M059J (cell line): Measurements from ENCODE around the gene LRRC72. TPM values are rescaled to one million over a fixed set of nuclear protein-coding genes. Genes with fewer than 3 reads are reported as not detected.
"Not testable (repeated sequence)": the region's sequence is repeated elsewhere in the genome, so short reads cannot be mapped to it uniquely, and the experiment has no call there.

ENCODE experiments used
- DNase-seq: peaks from one replicate; pipeline ENCODE4 v3.0.0-alpha.2; 2012; ENCODE audit warnings: low read depth
- total RNA-seq: library from RNA; depleted of rRNA; stranded (reverse); fragments of >200 nt; shearing (Covaris generic); gene quantifications from 2 replicates; pipeline ENCODE4 v1.2.3, GENCODE V29; 2014; rRNA removed

Gene LRRC72
- total RNA-seq = not detected in 2 replicates

DNA sequence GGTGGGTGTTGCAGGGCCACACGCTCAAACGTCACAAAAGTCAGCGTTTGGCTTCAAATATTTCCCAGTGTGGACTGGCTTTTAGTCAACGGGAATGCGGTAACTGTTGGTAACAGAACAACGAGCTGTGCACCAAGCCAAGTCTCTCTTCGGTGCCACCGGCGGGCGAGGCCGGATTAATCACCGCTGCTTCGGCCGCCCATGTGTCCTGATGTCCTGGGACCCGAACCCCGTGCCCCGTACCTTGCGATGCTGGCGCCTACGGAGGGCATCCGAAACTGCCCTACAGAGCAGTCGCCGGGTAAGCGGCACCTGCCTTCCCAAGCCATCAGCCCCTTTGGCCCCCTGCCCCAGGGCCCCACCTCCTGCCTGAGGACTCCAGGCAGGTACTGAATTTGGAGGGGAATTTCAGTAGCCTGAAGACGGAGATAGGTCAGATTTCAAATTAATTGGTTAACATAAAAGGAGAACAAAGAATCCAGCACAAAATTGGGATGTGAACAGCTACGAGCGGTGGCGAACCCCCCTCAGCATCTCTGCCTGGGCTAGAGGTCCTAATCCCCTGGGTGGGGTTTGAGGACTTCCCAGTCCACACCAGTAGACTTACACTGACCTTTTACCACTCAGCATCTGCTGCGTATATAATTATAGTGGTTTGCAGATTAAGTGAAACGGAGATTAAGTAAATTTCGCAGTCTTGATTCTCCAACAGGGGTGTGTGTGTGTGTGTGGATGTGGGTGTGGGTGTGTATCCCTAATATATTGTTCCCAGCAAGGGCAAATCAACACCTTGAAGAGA, at the start of gene LRRC72:
Gene LRRC72, plus strand, starts transcription at position 84 of the 799 bp plus-strand sequence. Its CDS starts 128 bp downstream, at position 212.
- DNase-seq = no peak

DNA sequence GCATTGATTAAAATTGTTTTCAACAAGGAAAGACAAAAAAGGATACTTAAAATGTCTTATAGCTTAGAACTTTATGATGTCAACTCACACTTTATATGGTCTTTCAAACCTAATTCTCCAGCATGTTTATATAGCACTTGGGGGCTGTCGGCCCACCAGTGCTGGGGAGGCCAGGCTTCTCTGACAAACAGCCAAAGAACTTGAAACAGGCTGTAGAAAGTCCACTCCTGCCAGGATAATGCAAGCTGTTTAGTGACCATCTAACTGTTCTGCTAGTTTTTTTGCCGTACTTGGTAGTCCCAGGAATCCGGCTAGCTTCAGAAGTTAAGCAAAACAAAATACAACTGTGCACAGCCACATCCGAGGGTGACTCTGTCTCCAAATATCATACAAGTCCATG, 47.5 kb upstream of the LRRC72 start:
- no peak for DNase-seq

DNA sequence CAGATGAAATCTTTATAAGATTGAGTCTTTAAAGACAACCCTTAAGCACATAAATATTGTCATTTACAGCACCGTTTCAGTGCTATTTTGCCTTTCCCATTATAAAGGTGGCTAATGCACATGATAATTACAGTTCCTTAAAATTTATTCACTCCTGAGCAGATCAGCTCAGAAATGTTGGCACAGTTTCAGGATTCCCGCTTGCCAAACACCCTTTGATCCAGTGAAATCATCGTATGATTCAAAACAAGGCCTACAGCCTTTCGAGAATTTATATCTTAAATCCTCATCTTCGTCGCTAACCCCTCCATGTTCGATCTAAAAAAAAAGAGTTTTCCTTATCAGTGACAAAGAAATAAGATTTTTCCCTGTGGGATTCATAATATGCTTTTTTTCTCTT, 47.0 kb upstream of the LRRC72 start:
- DNase-seq = no peak

DNA sequence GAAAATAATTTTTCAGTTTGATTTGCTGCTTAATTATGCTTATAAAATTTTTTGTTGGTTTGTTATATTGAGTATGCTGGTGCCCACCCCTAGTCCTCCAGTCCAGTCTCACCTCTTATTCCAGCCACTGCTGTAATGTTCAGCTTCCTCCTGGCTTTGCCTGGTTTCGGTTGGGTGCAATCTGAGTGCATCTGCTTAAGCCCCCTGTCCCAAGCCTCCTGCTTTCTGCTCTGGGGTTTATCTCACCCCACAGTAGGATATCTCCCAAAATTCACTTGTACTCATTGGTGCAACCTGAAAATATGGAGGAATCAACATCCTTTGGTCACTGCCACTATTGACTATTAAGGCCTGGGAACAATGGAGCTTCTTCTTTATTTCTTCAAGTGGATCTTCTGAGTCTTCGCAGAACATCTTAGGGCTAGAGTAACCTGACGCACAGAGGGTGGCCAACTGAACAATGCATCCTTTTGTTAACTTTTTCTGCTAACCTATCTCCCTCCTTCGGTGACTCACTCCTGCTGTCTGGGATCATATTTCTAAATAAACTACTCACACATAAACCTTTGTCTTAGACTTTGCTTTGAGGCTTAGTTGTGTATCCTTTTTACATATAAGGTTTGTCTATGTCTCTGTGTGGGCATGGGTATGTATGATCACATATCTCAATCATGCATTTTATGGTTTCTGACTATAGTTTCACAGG, 42.0 kb upstream of the LRRC72 start:
- DNase-seq = peak; percentile 90

DNA sequence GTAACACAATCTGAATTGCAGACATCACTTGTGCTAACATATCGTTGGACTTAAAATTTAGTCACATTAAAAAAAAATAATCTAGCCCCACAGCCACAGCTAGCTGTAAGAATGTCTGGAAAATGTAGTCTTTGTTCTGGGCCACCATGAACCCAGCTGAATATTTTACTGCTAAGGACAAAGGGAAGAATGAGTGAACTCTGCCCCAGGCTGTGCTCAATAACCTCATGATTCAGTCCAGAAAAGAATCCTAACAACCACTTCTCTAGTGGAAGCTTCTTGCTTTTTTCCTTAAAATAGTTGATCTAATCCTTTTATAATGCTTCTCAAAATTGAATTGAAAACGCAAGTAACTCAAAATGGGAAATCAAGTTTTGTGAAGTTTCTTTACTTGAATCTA, 35.5 kb upstream of the LRRC72 start:
- DNase-seq = peak; percentile 39

DNA sequence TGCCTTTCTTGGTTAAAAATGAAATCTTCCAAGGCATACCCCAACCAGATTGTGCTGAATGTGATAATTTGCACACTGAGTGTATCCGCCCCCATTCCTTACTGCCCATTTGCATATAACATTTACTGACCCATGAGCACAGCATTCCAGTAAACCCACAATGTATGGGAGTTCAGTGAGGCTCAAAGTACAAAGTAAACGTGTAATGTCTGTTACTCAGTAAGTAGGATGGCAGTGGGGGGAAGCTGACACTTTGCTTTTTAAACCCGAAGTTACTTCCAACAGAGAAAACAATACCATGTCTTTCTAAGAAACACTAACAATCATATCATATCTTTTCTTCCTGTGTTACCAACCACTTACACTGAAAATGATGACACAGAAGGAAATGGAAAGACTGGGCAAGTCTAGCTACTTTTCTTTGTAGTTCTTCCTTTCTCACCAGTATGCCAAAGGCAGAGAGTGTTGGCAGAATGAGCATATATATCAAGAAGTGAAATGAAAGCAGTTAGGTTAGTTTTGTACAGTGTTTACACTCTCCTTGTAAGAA, 34.0 kb upstream of the LRRC72 start:
- no peak for DNase-seq

DNA sequence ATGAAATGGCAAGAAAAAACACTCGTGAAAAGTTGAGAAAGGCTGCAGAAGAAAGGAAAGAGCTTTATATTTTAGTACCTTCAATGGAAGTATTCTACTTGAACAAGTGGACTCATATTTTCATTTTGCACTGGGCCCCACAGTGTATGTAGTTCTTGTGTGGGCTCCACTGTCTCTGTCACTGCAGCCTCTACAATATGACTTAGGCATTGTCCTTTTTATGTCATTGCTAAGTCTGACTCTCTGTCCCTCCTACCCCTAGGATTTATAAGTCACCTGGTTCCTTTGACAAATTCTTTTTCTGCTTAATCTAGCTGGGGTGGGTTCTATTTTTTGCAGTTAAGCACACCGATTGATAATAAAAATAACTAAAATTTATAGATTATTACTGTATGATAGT, 33.4 kb upstream of the LRRC72 start:
- no peak for DNase-seq

DNA sequence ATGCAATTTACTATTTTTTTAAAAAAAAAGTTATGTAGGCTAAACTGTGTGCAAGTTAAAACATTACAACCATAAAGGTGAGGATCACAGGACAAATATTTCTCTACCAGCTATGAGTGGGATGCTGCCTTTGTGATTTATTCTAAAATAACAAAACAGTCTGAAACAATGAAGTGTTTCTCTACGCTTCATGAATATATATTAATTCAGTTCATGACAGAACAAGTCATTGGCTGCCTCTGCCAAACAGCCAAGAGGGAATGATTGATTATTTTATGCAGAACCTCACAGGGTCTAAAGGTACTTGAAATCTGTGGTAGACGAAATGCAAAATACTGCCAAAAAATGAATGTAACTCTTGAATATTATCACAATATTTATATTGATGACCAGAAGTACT, 32.1 kb upstream of the LRRC72 start:
- DNase-seq = no peak

DNA sequence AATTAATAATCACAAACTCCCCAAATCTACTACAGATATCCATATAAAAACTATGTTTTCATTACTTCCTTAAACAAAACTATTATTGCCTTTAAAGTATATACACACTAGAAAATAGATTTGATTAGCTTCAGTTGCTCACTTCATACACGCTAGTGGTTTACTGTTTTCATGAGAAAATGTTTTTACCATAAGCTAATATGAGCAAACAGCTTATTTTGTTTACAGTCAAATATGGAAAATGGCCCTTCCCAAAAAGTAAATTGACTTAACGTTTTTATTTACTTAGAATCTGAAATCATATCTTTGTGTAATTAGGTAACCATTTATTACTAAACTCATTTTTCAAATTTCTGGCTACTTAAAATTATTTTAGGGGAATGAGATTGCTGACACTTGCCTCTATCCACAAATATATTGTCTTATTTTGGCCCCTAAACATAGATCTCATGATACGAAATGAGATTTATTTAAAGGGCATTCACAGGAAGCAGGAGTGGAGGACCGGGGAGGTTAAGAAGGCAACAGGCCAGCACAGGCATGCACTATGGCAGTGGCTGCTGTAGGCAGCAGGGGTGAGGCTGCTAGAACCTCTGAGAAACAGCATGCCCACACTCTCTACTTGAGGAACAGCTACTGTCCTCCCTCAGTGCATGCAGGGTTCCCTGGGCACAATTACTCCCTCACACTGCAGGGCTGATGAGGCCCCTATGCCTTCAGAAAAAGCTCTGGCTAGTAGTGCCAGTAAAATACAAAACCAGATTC, 31.5 kb upstream of the LRRC72 start:
- DNase-seq = no peak

DNA sequence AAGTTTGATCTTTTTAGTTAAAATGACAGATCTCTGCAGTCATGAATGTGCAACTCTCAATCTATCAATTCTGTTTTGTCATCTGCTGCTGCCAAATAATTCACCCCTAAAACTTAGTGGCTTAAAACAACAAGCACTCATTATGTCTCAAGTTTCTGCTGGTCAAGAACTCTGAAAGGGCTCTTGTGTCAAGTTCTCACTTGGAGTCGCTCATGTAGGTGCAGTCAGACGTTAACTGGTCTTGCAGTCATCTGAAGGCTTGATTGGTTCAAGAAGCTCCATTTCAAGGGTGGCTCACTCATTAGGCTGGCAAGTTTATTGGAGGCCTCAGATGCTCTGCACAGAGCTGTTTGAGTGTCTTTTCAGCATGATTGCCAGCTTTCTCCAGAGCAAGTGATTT, 28.5 kb upstream of the LRRC72 start:
- no peak for DNase-seq

DNA sequence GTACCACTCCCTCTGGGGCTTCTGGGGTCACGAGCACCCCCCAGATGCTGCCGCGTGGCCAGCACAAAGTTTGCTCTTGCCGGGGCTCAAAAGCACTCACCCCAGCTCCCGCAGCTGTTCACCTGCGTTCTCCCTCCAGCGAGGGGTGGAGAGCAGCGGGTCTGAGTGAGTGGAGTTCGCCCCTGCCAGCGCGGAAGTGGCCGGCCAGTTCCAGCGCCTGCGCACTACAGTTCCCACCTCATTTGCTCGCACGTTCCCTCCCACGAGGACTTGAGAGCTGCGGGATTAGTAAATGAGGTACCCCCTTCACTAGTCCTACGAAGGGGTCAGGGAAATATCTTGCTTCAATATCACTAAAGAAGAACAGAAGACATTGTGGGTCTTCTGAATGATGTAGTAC, 24.3 kb upstream of the LRRC72 start:
- no peak for DNase-seq

DNA sequence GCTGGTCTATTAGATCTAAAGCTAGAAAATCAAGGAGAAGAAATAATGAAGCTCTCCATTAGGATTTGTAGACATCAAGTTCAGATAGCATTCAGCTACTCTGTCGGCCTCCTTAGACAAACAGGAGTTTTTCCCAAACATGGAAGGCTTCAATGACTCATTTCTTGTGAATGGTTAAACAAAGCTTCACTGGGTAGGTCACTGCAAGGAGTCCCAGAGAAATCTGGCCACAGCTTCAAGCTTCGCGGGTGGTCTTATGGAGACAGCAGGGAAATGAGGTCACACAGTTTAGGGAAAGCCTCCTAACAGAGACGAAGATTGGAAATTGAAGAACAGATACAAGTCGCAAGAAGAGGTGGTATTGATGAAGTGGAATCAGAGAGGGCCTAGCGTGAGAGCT, 22.6 kb upstream of the LRRC72 start:
- DNase-seq = peak; percentile 62

DNA sequence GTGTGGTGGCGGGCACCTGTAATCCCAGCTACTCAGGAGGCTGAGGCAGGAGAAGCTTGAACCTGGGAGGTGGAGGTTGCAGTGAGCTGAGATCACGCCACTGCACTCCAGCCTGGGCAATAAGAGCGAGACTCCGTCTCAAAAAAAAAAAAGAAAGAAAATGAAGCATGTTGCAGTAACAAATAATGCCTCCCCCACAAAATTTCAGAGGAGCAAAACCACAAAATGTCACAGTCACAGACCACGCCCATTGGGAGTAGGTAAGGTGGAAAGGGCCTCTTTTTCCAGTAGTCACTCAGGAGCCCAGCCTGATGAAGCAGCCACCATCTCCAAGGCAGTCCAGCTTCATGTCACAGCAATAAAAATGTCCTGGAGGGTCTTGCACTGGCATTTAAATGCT, 20.2 kb upstream of the LRRC72 start:
- not testable (repeated sequence) for DNase-seq

DNA sequence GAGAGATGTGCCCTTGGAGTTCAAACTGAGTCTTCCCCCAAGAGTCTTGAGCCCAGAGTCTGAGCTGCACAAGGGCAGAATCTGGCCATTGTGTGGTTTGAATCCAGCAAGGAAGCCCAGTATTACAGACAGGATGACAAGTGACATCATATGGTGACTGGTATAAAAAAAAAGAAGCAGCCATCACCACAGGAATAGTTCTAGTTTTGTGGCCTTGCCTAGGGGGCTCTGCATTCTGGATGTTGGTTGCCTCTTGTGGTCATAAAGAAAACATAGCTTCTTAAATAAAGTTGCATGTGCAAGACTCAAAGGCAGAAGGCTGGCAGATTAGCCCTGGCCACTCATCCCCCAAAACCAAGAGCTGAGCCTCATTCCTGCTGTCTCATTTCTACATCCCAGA, 16.8 kb upstream of the LRRC72 start:
- peak; percentile 28 for DNase-seq

DNA sequence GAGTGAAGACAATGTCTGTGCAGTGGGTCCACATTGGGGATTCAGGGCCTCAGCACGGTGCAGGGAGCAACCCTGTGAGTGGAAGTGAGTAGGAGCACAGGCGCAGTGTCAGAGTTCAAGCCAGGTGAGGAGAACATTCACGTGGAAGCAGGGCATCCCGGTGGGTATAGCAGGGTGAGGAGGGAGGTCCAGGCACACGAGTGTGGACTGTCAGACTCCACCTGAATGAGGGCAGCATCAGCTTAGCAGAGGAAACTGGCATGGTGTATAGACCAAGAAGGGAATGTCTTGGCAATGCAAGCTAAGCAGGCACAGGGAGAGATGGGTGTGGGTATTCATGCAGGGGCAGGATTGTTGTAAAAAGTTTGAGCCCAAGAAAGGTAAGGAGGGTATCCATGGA, 15.3 kb upstream of the LRRC72 start:
- no peak for DNase-seq

DNA sequence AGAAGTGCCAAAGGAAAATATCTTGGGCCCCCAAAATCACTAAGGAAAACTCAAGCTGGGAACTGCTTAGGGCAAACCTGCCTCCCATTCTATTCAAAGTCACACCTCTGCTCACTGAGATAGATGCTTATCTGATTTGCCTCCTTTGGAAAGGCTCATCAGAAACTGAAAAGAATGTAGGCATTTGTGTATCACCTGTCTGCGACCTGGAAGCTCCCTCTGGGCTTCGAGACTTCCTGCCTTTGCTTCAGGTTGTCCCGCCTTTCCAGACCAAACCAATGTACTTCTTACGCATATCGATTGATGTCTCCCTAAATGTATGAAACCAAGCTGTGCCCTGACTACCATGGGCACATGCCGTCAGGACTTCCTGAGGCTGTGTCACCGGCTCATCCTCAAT, 14.5 kb upstream of the LRRC72 start:
- DNase-seq = no peak

DNA sequence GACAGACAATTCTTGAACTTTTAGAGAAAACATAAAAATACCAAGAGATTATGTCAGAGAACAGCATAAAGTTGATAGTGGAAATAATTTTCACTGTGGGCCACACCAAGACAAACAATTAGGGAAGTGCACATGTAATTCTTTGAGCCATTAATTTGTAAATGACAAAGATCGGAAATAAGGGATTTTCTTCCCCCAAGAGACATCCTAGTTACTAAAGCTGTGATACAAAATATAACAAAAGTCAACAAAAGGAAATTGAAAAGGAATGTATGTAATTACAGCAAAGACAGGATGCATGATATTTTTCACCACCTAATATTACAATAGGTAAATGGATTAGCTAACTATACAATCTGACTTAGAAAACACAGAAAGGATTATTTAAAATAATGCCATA, 12.4 kb upstream of the LRRC72 start:
- no peak for DNase-seq

DNA sequence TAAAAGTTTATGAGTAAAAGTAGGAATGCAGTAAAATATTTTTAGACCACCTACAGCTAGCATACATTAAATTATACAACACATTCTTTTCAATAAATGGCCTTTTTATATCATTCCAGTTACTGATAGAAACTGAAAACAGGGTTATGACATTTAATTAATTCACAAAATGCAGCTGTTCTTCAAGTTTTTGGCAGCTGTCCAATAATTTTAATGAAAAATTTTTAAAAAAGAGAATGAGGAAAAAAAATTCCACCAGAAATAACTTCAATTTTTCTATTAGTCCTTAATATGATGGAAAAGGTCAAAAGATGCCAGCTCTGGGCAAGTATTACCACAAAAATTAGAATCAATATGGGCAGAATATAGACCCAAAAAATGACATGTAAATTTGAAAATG, 11.9 kb upstream of the LRRC72 start:
- no peak for DNase-seq

DNA sequence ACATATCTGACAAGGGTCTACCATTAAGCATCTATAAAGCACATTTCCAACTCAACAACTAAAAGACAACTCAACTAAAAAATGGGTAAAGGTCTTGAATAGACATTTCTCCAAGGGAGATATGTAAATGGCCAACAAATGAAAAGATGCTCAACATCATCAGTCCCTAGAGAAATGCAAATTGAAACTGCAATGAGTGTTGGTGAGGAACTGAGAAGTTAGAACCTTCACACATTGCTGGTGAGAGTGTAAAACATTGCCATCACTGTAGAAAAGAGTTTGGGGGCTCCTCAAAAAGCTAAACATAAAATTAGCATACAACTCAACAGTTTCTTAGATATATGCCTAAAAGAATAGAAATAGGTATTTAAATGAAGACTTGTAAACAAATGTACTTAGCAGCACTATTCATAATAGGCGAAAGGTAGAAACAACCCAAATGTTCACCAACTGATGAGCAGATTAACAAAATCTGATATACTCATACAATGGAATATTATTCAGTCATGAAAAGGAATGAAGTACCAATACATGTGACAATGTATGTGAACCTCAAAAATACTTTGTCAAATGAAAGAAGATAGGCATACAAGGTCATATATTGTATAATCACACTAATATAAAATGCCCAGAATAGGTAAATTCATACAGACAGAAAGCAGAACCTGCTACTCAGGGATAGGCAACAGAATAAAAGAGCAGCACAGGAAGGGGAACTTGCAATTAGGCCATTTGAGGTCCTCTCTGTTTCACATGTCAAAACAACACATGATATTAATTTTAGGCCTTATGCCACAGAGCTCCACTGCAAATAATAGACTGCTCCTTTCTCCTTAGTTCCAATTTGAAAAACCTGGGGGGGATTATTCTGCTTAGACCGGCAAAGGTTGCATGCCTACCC, 10.6 kb upstream of the LRRC72 start:
- no peak for DNase-seq

DNA sequence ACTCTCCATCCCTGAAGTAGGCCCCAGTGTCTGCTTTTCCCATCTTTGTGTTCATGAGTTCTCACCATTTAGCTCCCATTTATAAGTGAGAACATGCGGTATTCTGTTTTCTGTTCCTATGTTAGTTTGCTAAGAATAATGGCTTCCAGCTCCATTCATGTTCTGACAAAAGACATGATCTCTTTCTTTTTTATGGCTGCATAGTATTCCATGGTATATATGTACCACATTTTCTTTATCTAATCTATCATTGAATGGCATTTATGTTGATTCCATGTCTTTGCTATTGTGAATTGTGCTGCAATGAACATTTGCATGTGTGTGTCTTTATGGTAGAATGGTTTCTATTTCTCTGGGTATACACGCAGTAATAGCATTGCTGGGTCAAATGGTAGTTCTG, 6.6 kb upstream of the LRRC72 start:
- not testable (repeated sequence) for DNase-seq

DNA sequence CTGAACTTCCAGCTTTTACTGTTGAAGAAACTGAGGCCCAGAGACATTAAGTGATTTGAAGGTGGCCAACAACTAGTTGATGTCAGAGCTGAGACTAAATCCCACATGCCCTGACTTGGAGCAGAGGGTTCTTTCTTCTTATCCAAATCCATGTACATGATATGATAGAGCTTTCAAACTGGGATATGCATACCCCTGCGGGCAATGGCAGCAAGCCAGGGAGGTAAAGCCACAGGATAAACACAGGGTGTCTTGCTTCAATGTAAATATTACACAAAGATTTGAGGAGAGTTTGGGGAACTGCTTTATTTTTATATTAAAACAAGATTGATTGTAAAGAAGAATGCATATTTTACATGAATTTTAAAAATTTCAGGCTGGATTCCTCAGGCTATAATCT, 2.3 kb upstream of the LRRC72 start:
- peak; percentile 7 for DNase-seq
